Calu3 (cell line): Measurements from ENCODE around the gene PRKN. TPM values are rescaled to one million over a fixed set of nuclear protein-coding genes. Genes with fewer than 3 reads are reported as not detected.

Experiments
- BruUV-seq: library from RNA; stranded (reverse); fragments of 400-500 nt; replicated peaks from 2 replicates; lab custom pipeline; 2021; lab: Mats Ljungman, UMichigan
- CTCF ChIA-PET: fragments of 300-600 bp; sonication (Branson Sonifier 250); formaldehyde crosslinking; loops from one replicate; lab custom pipeline; 2022; ENCODE audit warnings: antibody characterized with exemption; lab: Charles Lee
- DNase-seq: peaks from one replicate; pipeline ENCODE4 v3.0.0; 2022
- H3K27ac Mint-ChIP-seq: one replicate; pipeline ENCODE4 v1.8.0; 2022; ENCODE audit warnings: mixed read lengths; ENCODE audit not compliant: unreplicated experiment
- H3K27me3 Mint-ChIP-seq: one replicate; pipeline ENCODE4 v1.8.0; 2022; ENCODE audit warnings: mixed read lengths; ENCODE audit not compliant: unreplicated experiment
- H3K36me3 Mint-ChIP-seq: one replicate; pipeline ENCODE4 v1.8.0; 2022; ENCODE audit warnings: mild to moderate bottlenecking, moderate library complexity, mixed read lengths; ENCODE audit not compliant: insufficient read depth, unreplicated experiment
- H3K4me1 Mint-ChIP-seq: one replicate; pipeline ENCODE4 v1.8.0; 2022; ENCODE audit warnings: mild to moderate bottlenecking, low read depth, mixed read lengths; ENCODE audit not compliant: unreplicated experiment
- H3K4me3 Mint-ChIP-seq: one replicate; pipeline ENCODE4 v1.8.0; 2022; ENCODE audit warnings: mild to moderate bottlenecking, low read depth, moderate library complexity, mixed read lengths; ENCODE audit not compliant: unreplicated experiment
- H3K9me3 Mint-ChIP-seq: one replicate; pipeline ENCODE4 v1.8.0; 2022; ENCODE audit warnings: low read depth, mixed read lengths; ENCODE audit not compliant: unreplicated experiment
- CTCF ChIP-seq: fragments of 200-600 bp; IDR thresholded peaks from one replicate; pipeline ENCODE4 v1.8.0; 2022; ENCODE audit warnings: antibody characterized with exemption; ENCODE audit not compliant: unreplicated experiment
- intact Hi-C: fragments of 100-400 bp; cut with micrococcal nuclease; formaldehyde crosslinking; loops from one replicate; pipeline ENCODE4 v1.10.0; 2022; ENCODE audit not compliant: unreplicated experiment
- total RNA-seq: library from RNA; stranded (reverse); gene quantifications from 2 replicates; pipeline ENCODE4 v1.2.3, GENCODE V29; 2022

The PRKN gene
- total RNA-seq, 1 experiment from 2014 or later = 3.8 TPM

- no peak overlapping the region for H3K4me3 Mint-ChIP-seq
- peaks cover 32% of the 10 kb centered on the region for H3K4me1 Mint-ChIP-seq
- H3K9me3 Mint-ChIP-seq = no peaks in the 10 kb centered on the region
- no peaks in the 10 kb centered on the region for H3K27me3 Mint-ChIP-seq
- peaks cover 17% of the 10 kb centered on the region for H3K36me3 Mint-ChIP-seq
- peak overlapping the region; percentile 55 for H3K27ac Mint-ChIP-seq
- no TSS peak for BruUV-seq
- intact Hi-C loops = loop anchor here (10.0 kb wide), 1 partner anchor 317 kb away; no protein-coding TSS in a partner anchor
- no peak for TF ChIP-seq CTCF
- DNase-seq = no peak
- CTCF ChIA-PET = no interaction called here
These were observed 1289.7 kb downstream of the PRKN start for GRCh38 chr6:161437851-161438250.

- no peak for TF ChIP-seq CTCF
- H3K27ac Mint-ChIP-seq = peak overlapping the region; percentile 60
- BruUV-seq = no TSS peak
- H3K36me3 Mint-ChIP-seq = peaks cover 17% of the 10 kb centered on the region
- H3K4me3 Mint-ChIP-seq = no peak overlapping the region
- H3K9me3 Mint-ChIP-seq = no peaks in the 10 kb centered on the region
- intact Hi-C loops = loop anchor here (10.0 kb wide), 1 partner anchor 319 kb away; no protein-coding TSS in a partner anchor
- DNase-seq = no peak
- CTCF ChIA-PET = no interaction called here
- peaks cover 32% of the 10 kb centered on the region for H3K4me1 Mint-ChIP-seq
- no peaks in the 10 kb centered on the region for H3K27me3 Mint-ChIP-seq
These were observed 1291.3 kb downstream of the PRKN start for GRCh38 chr6:161436106-161436876.

GRCh38 chr6:161435748-161436070 is 1291.9 kb downstream of the PRKN start:
- Mint-ChIP-seq H3K27me3 (no peaks in the 10 kb centered on the region), H3K4me1 (peaks cover 32% of the 10 kb centered on the region), H3K9me3 (no peaks in the 10 kb centered on the region), H3K36me3 (peaks cover 17% of the 10 kb centered on the region), H3K27ac (peak overlapping the region; percentile 89), H3K4me3 (no peak overlapping the region)
- no peak for TF ChIP-seq CTCF
- BruUV-seq = no TSS peak
- intact Hi-C loops = loop anchor here (1.0 to 10.0 kb wide), 2 partner anchors 63 to 319 kb away; no protein-coding TSS in a partner anchor
- CTCF ChIA-PET = no interaction called here
- DNase-seq = no peak

- BruUV-seq = no TSS peak
- Mint-ChIP-seq H3K4me1 (peaks cover 32% of the 10 kb centered on the region), H3K27ac (peak overlapping the region; percentile 89), H3K4me3 (peak overlapping the region; percentile 52), H3K9me3 (no peaks in the 10 kb centered on the region), H3K27me3 (no peaks in the 10 kb centered on the region), H3K36me3 (peaks cover 17% of the 10 kb centered on the region)
- CTCF ChIA-PET = interaction anchor here (1.2 kb wide), 1 partner anchor 17 kb away, joined by 4 read pairs; no protein-coding TSS in a partner anchor
- intact Hi-C loops = loop anchor here (1.0 to 10.0 kb wide), 2 partner anchors 63 to 320 kb away; no protein-coding TSS in a partner anchor
- no peak for TF ChIP-seq CTCF
- peak; percentile 45 for DNase-seq
These were observed 1292.4 kb downstream of the PRKN start for GRCh38 chr6:161434921-161435747.
